NK-92 treated with Interleukin-12 subunit alpha and Interleukin-12 subunit beta, amount 100 ng/mL, for 24 hours (cell line): ENCODE data around the gene NUP155.
A peak's percentile ranks its signal among the peaks of the same experiment; 100 is the strongest.
"Not testable (repeated sequence)": the region's sequence is repeated elsewhere in the genome, so short reads cannot be mapped to it uniquely, and the experiment has no call there.

ENCODE experiments used
- DNase-seq: peaks from one replicate; lab custom pipeline; 2025; lab: John Stamatoyannopoulos, UW

The NUP155 gene

GRCh38 chr5:37370864-37371726, at the start of gene NUP155:
TSS of gene NUP155 (minus strand) at chr5:37371106. CDS start at chr5:37370977, 129 bp downstream.
- peak; percentile 75 for DNase-seq

- no peak for DNase-seq
Observed at GRCh38 chr5:37417347-37417746, 46.4 kb upstream of the NUP155 start.

DNA sequence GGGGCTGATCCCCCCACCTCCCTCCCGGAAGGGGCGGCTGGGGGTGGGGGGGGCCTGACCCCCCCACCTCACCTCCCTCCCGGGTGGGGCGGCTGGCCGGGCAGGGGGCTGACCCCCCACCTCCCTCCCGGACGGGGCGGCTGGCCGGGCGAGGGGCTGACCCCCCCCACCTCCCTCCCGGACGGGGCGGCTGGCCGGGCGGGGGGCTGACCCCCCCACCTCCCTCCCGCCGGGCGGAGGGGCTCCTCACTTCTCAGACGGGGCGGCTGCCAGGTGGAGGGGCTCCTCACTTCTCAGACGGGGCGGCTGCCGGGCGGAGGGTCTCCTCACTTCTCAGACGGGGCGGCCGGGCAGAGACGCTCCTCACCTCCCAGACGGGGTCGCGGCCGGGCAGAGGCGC, 44.5 kb upstream of the NUP155 start:
- DNase-seq = not testable (repeated sequence)

GRCh38 chr5:37412515-37412914, 41.6 kb upstream of the NUP155 start:
- no peak for DNase-seq

- no peak for DNase-seq
Observed at GRCh38 chr5:37400501-37400900, 29.6 kb upstream of the NUP155 start.

DNA sequence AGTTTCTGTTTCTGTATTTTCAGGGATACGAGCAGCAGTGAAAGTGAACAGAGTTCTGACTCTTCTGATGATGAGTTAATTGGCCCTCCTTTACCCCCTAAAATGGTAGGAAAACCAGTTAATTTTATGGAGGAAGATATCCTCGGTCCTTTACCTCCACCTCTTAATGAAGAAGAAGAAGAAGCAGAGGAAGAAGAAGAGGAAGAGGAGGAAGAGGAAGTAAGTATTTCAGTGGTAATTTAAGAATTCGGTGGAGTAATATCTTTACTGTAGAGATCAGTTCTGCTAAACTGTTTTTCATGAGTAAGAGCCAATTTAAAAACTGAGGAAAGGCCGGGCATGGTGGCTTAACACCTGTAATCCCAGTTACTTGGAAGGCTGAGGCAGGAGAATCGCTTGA, 25.4 kb upstream of the NUP155 start:
- no peak for DNase-seq

- no peak for DNase-seq
Observed at GRCh38 chr5:37391591-37391990, 20.7 kb upstream of the NUP155 start.

DNA sequence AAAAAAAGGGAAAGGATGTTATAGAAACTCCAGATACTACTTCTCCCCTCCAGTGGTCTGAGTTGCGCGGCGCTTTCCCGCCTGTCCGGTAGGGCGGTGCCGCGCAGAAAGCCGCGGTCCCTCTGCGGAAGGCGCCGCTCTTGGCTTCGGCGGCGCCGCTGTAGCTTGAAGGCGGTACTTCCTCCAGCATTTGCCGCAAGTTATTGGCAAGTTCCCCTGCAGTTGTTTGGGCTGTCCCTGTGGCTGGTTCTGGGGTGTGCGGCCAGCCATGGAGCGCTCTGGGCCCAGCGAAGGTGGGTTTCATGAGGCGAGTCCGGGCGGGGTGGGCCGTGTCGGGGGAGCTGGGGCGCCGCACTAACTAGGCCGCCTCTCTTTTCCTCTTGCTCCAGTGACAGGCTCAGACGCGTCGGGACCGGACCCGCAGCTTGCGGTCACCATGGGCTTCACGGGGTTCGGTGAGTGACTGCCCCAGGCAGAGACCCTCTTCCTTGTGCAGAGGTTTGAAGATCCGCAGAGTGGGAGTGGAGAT, 8.3 kb upstream of the NUP155 start, which contains the start of gene WDR70:
Gene WDR70, plus strand, starts transcription at position 219 of the 529 bp plus-strand sequence. Its CDS starts 50 bp downstream, at position 269.
- DNase-seq = peak; percentile 71

DNA sequence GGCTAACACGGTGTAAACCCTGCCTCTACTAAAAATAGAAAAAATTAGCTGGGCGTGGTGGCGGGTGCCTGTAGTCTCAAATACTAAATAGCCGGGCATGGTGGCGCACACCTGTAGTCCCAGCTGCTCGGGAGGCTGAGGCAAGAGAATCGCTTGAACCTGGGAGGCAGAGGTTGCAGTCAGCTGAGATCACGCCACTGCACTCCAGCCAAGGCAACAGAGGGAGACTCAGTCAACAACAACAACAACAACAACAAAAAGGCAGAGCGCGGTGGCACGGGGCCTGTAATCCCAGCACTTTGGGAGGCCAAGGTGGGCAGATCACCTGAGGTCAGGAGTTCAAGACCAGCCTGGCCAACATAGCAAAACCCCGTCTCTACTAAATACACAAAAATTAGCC, 7.2 kb upstream of the NUP155 start:
- not testable (repeated sequence) for DNase-seq

DNA sequence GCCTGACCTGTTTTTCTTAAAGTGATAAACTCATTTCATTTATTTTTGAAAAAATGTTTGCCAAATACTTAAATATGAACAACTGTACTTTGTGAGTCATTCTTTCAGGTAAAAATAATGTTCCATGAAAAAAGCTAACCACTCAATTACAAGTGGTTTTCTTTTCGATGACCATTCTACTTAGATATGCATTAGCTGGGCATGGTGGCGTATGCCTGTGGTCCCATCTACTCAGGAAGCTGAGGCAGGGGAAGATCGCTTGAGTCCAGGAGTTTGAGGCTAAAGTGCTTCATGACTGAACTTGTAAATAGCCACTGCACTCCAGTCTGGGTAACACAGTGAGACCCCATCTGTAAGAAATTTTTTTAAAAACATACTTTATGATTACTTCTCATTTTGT, 4.2 kb upstream of the NUP155 start:
- DNase-seq = no peak

- DNase-seq = no peak
Observed at GRCh38 chr5:37370550-37370863, 399 bp downstream of the NUP155 start.

- no peak for DNase-seq
Observed at GRCh38 chr5:37355161-37355560, 15.7 kb downstream of the NUP155 start.

- DNase-seq = not testable (repeated sequence)
Observed at GRCh38 chr5:37342741-37343140, 28.2 kb downstream of the NUP155 start.

DNA sequence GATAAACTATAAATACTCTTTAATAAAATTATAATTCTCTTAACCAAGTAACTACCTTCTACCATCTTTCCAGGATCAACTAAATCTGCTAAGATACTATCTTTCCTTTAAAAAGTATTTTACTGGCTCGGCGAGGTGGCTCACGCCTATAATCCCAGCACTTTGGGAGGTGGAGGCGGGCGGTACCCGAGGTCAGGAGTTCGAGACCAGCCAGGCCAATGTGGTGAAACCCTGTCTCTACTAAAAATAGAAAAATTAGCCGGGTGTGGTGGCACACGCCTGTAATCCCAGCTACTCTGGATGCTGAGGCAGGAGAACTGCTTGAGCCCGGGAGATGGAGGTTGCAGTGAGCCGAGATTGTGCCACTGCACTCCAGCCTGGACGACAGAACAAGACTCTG, 36.2 kb downstream of the NUP155 start:
- not testable (repeated sequence) for DNase-seq

DNA sequence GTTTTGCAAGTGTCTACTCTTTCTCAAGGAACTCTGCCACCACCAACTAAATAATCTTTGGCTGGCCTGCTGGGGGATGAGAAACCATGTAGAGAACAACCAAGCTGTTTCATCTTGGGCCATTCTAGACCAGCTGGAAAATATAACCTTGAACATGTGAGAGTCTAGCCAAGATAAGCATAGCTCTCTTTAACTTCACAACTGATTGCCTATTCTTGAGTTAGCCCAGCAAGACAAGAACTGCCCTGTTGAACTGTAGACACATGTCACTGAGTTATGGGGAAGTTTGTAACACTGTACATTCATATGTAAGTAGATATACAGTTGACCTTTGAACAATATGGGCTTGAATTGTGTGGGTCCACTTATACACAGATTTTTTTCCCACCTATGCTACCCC, 44.4 kb downstream of the NUP155 start:
- no peak for DNase-seq

DNA sequence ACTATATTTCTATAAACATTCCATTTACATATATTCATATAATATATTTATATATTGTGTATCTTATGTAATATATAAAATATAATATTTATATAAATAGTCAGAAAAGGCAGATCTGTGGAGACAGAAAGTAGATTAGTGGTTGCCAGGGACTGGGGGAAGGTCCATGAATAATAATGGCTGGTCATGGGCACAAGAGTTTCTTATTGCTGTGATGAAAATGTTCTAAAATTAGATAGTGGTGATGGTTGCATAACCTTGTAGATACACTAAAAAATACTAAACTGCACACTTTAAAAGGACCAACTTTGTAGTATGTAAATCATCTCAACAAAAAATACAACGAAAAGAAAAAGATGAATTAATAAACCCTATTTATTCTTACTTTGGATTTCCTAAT, 47.3 kb downstream of the NUP155 start:
- DNase-seq = no peak

- DNase-seq = no peak
Observed at GRCh38 chr5:37319037-37319782, 51.7 kb downstream of the NUP155 start.

- no peak for DNase-seq
Observed at GRCh38 chr5:37316027-37316426, 54.9 kb downstream of the NUP155 start.

- no peak for DNase-seq
Observed at GRCh38 chr5:37310360-37310759, 60.5 kb downstream of the NUP155 start.

GRCh38 chr5:37308793-37309192, 62.1 kb downstream of the NUP155 start:
- no peak for DNase-seq

DNA sequence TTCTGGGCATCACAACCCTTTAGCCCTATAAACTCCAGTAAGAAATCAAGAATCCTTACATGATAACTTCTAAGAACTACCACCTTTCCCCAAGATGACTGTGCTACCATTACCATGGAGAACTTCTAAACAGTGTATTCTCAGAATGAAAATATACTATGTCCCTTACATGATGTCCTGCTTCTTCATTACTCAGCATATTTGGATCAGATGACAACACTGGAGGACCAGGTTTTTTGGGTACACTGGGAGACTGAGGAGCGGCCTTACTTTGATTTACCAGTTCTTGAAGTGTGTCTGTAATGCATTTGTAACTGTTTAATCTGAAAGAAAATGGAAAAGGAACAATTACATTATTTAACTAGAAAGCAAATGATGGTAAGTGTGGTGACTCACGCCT, 66.0 kb downstream of the NUP155 start:
- no peak for DNase-seq

DNA sequence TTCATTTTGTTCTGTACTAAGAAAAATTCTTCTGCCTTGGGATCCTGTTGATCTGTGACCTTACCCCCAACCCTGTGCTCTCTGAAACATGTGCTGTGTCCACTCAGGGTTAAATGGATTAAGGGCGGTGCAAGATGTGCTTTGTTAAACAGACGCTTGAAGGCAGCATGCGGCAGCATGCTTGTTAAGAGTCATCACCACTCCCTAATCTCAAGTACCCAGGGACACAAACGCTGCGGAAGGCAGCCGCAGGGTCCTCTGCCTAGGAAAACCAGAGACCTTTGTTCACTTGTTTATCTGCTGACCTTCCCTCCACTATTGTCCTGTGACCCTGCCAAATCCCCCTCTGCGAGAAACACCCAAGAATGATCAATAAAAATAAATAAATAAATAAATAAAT, 74.6 kb downstream of the NUP155 start:
- DNase-seq = not testable (repeated sequence)

- no peak for DNase-seq
Observed at GRCh38 chr5:37283214-37283820, 87.6 kb downstream of the NUP155 start.
